SK-N-SH treated with all-trans-retinoic acid at 6 μM for 48 hours (cell line): ENCODE data around the gene FKBP11.

Source experiments
- ZC3H10 ChIP-seq: fragments of 250-450 bp; sonication (Bioruptor Pico); IDR thresholded peaks from 2 replicates; pipeline ENCODE4 v1.5.1; 2021; ENCODE audit warnings: mild to moderate bottlenecking, moderate library complexity
- ZFP3 ChIP-seq: fragments of 250-450 bp; sonication (Bioruptor Pico); IDR thresholded peaks from 2 replicates; pipeline ENCODE4 v1.5.0; 2020; ENCODE audit warnings: mild to moderate bottlenecking, moderate library complexity
- ZFP30 ChIP-seq: fragments of 450-650 bp; formaldehyde crosslinking; IDR thresholded peaks from 2 replicates; pipeline ENCODE4 v1.5.0; 2022; ENCODE audit warnings: mild to moderate bottlenecking, moderate library complexity
- ZNF70 ChIP-seq: fragments of 450-650 bp; formaldehyde crosslinking; IDR thresholded peaks from 2 replicates; pipeline ENCODE4 v1.5.0; 2020; ENCODE audit warnings: mild to moderate bottlenecking, moderate library complexity
- TF ChIP-seq, protein P1 (sequence below): fragments of 250-450 bp; sonication (Bioruptor Pico); IDR thresholded peaks from 2 replicates; pipeline ENCODE4 v1.8.0; 2020; ENCODE audit warnings: mild to moderate bottlenecking, moderate library complexity, borderline replicate concordance

DNA sequence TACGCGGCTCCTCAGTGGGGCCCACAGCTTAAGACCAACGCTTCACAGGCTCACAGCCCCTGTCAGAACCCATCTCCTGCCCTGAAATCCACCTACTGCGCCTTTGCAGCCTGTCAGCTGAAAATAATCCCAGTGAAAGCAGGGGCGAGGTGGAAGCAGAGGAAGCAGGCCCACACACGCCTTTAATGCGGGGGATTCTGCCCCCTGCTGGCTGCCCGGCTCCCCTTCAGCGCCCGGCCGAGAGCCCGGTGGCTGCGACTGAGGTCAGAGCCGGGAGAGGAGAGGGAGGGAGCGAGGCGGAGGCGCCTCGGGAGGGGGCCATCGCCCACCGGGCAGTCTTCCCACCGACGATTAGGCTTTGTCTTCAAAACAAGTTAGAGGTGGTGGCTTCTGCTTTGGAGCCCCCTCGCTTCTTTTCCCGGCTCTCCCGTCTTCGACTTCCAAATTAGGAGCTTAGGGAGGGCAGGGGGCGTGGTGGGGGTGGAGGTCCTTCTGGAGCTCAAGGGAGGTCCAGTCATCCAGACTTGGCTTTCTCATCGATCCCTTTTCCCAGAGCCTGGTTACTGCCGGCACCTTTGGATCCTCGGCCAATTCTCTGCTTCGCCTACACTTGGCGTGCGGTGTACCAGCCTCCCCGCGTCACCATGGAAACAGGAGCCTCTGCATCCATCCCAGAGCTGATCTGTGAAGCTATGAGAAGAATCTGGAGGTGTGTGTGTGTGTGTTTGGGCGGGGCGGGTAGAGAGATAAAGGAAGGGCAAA is 34.5 kb downstream of the FKBP11 start:
- TF ChIP-seq ZFP3 (no peak), ZFP30 (no peak), ZC3H10 (CRISPR knock-in tag) (no peak), ZNF70 (no peak)
- TF ChIP-seq, protein P1, sequence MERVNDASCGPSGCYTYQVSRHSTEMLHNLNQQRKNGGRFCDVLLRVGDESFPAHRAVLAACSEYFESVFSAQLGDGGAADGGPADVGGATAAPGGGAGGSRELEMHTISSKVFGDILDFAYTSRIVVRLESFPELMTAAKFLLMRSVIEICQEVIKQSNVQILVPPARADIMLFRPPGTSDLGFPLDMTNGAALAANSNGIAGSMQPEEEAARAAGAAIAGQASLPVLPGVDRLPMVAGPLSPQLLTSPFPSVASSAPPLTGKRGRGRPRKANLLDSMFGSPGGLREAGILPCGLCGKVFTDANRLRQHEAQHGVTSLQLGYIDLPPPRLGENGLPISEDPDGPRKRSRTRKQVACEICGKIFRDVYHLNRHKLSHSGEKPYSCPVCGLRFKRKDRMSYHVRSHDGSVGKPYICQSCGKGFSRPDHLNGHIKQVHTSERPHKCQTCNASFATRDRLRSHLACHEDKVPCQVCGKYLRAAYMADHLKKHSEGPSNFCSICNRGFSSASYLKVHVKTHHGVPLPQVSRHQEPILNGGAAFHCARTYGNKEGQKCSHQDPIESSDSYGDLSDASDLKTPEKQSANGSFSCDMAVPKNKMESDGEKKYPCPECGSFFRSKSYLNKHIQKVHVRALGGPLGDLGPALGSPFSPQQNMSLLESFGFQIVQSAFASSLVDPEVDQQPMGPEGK (CRISPR knock-in tag): no peak
